KMS-11 (cell line): ENCODE results near the gene TMEM144.

Source experiments
- H2AFZ ChIP-seq: fragments of 200-600 bp; sonication (generic); 2 replicates; pipeline ENCODE4 v1.6.1; 2016; ENCODE audit warnings: antibody characterized with exemption, mixed run types, low read depth
- H3K27ac ChIP-seq: fragments of 200-600 bp; sonication (generic); 2 replicates; pipeline ENCODE4 v1.6.1; 2016; ENCODE audit warnings: mild to moderate bottlenecking, mixed run types
- H3K27me3 ChIP-seq: fragments of 200-600 bp; sonication (generic); 2 replicates; pipeline ENCODE4 v1.6.1; 2017; ENCODE audit warnings: mild to moderate bottlenecking, low read depth, mixed run types, moderate library complexity; ENCODE audit not compliant: insufficient read depth
- H3K36me3 ChIP-seq: fragments of 200-600 bp; sonication (generic); 2 replicates; pipeline ENCODE4 v1.6.1; 2017; ENCODE audit warnings: mild to moderate bottlenecking, mixed run types; ENCODE audit not compliant: insufficient read depth
- H3K4me1 ChIP-seq: fragments of 200-600 bp; sonication (generic); 2 replicates; pipeline ENCODE4 v1.6.1; 2016; ENCODE audit warnings: mild to moderate bottlenecking, low read depth, mixed run types; ENCODE audit not compliant: poor library complexity, severe bottlenecking
- H3K4me2 ChIP-seq: fragments of 200-600 bp; sonication (generic); 2 replicates; pipeline ENCODE4 v1.7.0; 2016; ENCODE audit warnings: mild to moderate bottlenecking, mixed run types
- H3K4me3 ChIP-seq: fragments of 200-600 bp; sonication (generic); IDR thresholded peaks from 2 replicates; pipeline ENCODE4 v1.6.1; 2017; ENCODE audit warnings: low read depth, low read length, mixed read lengths; ENCODE audit not compliant: insufficient read depth
- H3K79me2 ChIP-seq: fragments of 200-600 bp; sonication (generic); 2 replicates; pipeline ENCODE4 v1.6.1; 2016; ENCODE audit warnings: low read depth, mixed run types; ENCODE audit not compliant: insufficient read depth
- H3K9ac ChIP-seq: fragments of 200-600 bp; sonication (generic); 2 replicates; pipeline ENCODE4 v1.6.1; 2016; ENCODE audit warnings: mild to moderate bottlenecking, mixed run types
- H4K20me1 ChIP-seq: fragments of 200-600 bp; sonication (generic); 2 replicates; pipeline ENCODE4 v1.6.1; 2016; ENCODE audit warnings: mild to moderate bottlenecking, mixed run types; ENCODE audit not compliant: insufficient read depth
- TF ChIP-seq, protein P1 (sequence below): fragments of 200-600 bp; sonication (generic); conservative IDR thresholded peaks from 2 replicates; pipeline ENCODE4 v1.6.1; 2017; ENCODE audit warnings: low read depth, mild to moderate bottlenecking, antibody characterized with exemption, low read length, moderate library complexity, mixed read lengths

TMEM144 gene

GRCh38 chr4:158208963-158209640, 1.2 kb upstream of the TMEM144 start:
- Histone ChIP-seq H2AFZ (no peak overlapping the region), H3K4me2 (no peak overlapping the region), H4K20me1 (no peaks in the 10 kb centered on the region), H3K9ac (no peak overlapping the region), H3K36me3 (no peaks in the 10 kb centered on the region), H3K79me2 (no peaks in the 10 kb centered on the region), H3K4me1 (no peaks in the 10 kb centered on the region), H3K27me3 (no peaks in the 10 kb centered on the region), H3K4me3 (no peak overlapping the region), H3K27ac (no peak overlapping the region)
- TF ChIP-seq, protein P1, sequence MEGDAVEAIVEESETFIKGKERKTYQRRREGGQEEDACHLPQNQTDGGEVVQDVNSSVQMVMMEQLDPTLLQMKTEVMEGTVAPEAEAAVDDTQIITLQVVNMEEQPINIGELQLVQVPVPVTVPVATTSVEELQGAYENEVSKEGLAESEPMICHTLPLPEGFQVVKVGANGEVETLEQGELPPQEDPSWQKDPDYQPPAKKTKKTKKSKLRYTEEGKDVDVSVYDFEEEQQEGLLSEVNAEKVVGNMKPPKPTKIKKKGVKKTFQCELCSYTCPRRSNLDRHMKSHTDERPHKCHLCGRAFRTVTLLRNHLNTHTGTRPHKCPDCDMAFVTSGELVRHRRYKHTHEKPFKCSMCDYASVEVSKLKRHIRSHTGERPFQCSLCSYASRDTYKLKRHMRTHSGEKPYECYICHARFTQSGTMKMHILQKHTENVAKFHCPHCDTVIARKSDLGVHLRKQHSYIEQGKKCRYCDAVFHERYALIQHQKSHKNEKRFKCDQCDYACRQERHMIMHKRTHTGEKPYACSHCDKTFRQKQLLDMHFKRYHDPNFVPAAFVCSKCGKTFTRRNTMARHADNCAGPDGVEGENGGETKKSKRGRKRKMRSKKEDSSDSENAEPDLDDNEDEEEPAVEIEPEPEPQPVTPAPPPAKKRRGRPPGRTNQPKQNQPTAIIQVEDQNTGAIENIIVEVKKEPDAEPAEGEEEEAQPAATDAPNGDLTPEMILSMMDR = no peak

DNA sequence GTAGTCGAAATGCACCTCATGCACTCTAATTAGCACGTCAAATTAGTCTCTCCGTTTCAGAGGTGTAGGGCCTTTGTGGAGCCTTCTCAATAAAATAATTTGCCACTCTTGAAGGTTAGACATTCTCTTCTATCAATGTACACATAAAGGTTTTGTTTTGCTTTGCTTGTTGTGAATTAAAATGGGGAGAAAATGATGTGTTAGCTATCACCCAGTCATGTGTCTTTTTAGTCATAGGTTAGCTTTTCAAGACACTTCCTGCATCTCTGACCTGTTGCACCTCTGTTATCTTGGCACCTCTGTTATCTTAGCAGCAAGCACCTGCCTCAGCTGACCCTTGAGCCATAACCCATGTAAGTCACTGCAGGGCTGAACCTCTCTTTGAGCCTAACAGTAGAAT, 936 bp downstream of the TMEM144 start:
- H2AFZ ChIP-seq = no peak overlapping the region

DNA sequence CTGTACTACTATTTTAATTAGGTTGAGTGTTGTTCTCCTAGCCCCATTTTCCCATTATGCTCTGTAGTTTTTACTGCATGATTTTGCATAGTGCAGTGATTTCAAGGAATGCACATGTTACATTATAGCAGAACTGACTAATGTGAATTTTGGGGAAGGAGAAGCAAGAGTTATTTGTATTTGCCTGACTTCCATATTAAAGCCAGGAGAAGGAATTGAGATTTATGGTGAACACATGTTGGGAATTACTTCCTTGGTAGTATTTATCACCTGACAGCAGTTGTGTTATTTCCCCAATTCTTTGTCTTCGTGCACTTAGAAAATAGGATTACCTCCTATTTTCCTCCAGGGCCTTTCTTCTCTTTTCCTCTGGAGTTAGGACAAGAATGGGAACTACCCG, 3.2 kb downstream of the TMEM144 start:
- TF ChIP-seq, protein P1 = no peak
- Histone ChIP-seq H3K27me3 (no peaks in the 10 kb centered on the region), H3K4me1 (no peaks in the 10 kb centered on the region), H3K4me2 (no peak overlapping the region), H4K20me1 (no peaks in the 10 kb centered on the region), H3K27ac (no peak overlapping the region), H3K9ac (no peak overlapping the region), H3K36me3 (no peaks in the 10 kb centered on the region), H2AFZ (no peak overlapping the region), H3K79me2 (no peaks in the 10 kb centered on the region), H3K4me3 (no peak overlapping the region)

More for the DNA sequence above, 936 bp downstream of the TMEM144 start:
- Histone ChIP-seq H3K4me1 (no peaks in the 10 kb centered on the region), H3K79me2 (no peaks in the 10 kb centered on the region), H3K4me2 (no peak overlapping the region), H3K27ac (no peak overlapping the region), H3K27me3 (no peaks in the 10 kb centered on the region), H4K20me1 (no peaks in the 10 kb centered on the region), H3K36me3 (no peaks in the 10 kb centered on the region), H3K4me3 (no peak overlapping the region), H3K9ac (no peak overlapping the region)
- TF ChIP-seq, protein P1 = no peak

GRCh38 chr4:158214856-158215255, 4.6 kb downstream of the TMEM144 start:
- H3K4me1 ChIP-seq = no peaks in the 10 kb centered on the region
- H4K20me1 ChIP-seq = no peaks in the 10 kb centered on the region
- no peak overlapping the region for H3K4me2 ChIP-seq
- H3K79me2 ChIP-seq = no peaks in the 10 kb centered on the region
- no peaks in the 10 kb centered on the region for H3K27me3 ChIP-seq
- TF ChIP-seq, protein P1 = no peak
- H3K9ac ChIP-seq = no peak overlapping the region
- no peak overlapping the region for H2AFZ ChIP-seq
- H3K27ac ChIP-seq = no peak overlapping the region
- no peaks in the 10 kb centered on the region for H3K36me3 ChIP-seq
- no peak overlapping the region for H3K4me3 ChIP-seq
